DMS53 treated with DMSO at 0.1 percent for 48 hours (cell line): ENCODE data around the gene ALDH9A1.
"Not testable (repeated sequence)": the region's sequence is repeated elsewhere in the genome, so short reads cannot be mapped to it uniquely, and the experiment has no call there.

ENCODE experiments used
- DNase-seq: peaks from one replicate; lab custom pipeline; 2025; ENCODE audit not compliant: unreplicated experiment; lab: John Stamatoyannopoulos, UW

ALDH9A1 gene

DNA sequence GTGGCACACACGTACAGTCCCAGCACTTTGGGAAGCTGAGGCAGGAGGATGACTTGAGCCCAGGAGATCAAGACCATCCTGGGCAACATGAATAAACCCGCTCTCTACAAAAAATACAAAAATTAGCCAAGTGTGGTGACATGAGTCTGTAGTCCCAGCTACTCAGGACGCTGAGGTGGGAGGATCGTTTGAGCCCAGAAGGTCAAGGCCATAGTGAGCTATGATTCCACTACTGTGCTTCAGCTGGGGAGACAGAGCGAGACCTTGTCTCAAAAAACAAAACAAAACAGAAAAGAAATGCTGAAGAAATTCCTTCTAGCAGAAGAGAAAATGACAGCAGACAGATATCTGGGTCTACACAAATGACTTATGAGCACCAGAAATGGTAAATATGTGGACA, 10.3 kb downstream of the ALDH9A1 start:
- no peak for DNase-seq

DNA sequence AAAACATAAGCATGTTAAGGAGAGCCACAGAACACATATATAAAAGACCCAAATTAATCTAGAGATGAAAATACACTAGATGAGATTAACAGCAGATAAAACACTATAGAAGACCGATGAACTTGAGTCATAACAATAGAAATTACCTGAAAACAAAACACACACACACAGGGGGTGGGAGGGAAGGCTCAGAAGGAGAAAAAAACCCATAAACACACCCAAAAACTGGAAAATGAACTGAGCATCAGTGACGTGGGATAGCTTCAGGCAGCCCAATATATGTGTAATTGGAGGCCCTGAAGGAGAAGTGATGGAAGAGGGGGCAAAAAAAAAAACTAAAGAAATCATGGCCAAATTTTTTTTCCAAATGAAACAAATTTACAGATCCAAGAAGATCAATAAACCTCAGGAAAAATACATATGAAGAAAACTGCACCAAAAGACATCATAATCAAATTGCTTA, 11.4 kb downstream of the ALDH9A1 start:
- no peak for DNase-seq

DNA sequence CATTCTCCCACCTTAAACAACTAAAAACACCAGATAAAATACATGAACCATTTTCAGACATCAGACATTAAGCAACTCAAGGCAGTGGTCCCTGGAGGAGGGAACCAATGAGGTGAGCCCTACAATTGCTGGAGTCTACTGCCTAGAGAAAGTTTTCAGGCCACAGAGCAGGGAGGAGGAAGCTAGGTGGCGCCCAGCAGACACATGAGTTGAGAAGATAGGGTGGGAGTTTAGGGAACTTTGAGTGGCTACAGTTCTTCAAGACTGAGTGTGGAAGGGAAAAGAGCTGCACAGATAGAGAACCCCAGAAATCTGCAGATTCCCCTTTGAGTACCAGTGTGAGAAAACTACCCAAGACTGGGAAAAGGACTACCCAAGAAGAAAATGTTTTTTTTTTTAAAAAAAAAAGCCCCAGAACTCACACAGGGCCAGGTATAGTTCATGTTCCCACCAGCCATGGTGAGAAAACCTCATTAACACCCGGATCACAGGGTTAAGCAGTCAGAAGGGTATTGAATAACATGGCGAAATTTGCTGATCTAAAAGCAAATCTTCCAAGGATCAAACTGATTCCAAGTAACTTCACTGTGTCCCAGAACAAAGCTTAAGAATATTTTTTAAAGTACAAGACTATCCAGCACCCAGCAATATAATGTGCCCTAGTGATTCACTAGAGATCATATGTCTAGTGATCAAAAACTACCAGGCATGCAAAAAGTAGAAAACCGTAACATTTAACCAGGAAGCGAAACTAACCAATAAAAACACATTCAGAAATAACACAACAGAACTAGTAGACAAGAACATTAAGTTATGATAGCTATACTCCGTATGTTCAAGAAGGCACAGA, 12.0 kb downstream of the ALDH9A1 start:
- no peak for DNase-seq

DNA sequence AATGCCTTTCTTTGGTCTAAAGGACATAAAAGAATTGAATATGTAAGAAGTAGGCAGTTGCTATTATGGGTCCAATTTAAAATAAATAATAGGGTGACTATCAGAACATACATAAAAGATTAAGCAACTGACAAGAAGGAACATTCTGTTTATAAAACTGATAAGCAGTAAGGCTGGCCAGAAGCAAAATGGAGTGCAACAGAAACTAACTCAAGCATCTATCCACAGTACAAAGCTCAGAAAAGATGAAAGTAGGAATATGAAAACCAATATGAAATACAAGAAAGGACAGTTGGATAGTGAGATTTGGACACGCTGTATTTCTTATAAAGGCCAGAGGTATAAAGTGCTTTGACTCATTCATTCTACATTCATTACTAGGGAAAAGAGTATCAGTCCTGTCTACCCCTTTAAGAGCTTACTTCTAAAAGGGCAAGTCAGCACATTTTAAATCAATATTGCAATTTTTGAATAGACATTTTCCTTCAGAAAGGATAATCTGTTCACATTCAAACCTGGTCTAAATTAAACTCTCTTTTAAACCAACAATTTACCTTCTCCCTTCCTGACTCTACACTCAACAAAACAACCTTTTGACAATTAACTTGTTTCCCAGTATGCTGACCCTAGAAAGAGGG, 14.4 kb downstream of the ALDH9A1 start:
- DNase-seq: no peak

DNA sequence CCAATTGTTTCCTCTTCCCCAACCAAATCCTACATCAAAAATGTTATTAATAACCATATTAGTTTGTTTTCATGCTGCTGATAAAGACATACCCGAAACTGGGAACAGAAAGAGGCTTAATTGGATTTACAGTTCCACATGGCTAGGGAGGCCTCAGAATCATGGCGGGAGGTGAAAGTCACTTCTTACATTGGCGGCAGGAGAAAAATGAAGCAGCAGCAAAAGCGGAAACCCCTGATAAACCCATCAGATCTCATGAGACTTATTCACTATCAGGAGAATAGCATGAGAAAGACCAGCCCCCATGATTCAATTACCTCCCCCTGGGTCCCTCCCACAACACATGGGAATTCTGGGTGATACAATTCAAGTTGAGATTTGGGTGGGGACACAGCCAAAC, 17.6 kb downstream of the ALDH9A1 start:
- not testable (repeated sequence) for DNase-seq

DNA sequence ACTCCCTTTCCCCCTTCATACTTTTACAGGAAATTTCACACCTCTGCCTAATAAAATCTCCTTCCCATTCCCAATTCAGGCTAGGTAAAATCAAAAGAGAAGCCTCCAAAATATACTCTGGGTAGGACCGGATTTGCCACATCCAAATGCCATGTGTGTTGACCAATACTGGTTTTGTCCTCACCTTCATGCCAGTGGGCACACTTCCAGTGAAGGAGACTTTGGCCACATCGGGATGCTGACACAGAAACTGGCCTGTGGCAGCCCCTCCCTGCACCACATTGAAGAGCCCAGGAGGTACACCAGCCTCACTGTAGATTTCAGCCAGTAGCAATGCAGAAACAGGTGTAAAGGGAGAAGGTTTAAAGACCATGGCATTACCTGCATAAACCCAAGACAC, 18.1 kb downstream of the ALDH9A1 start:
- DNase-seq: no peak

DNA sequence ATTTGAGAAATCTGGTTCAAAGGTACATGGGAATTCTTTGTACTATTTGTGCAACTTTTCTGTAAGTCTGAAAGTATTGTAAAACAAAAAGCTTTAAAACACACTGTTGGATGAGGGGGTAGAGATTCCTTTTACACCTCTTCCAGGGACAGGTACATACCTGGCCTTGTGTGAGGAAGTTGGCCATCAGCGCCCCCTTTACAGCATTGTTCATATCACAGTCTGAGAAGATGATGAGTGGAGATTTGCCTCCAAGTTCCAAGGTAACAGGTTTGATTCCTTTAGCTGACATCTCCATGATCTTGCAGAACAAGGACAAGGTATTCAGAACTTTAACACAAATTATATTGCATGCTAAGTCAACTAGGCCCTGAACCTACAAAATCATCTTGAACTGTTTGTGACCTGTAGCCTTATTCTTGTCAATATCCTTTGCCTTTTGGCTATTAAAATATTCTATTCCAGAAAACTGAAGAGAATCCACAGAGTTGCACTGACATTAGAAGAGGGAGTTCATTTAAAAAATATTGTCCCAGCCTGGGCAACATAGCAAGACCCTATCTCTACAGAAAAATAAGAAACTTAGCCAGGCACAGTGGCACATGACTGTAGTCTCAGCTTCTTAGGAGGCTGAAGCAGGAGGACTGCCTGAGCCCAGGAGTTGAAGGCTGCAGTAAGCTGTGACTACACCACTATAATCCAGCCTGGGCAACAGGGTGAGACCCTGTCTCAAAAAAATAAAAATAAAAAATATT, 18.9 kb downstream of the ALDH9A1 start:
- no peak for DNase-seq

DNA sequence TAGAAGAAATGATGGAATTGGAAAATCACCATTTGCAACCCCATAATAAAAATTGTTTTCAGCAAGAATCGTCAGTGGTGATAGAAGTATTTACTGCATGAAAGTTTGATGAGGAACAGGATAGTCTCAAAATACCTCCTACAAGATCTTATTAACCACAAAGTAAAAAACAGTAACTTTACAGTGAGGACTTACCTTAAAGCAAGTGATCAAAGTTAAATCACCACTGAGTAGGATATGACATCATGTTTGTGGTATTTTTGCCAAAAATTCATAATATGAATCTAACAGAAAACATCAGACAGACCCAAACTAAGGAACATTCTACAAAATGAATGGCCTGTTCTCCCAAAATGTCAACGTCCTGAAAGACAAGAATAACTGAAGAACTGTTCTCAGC, 19.9 kb downstream of the ALDH9A1 start:
- DNase-seq: no peak

DNA sequence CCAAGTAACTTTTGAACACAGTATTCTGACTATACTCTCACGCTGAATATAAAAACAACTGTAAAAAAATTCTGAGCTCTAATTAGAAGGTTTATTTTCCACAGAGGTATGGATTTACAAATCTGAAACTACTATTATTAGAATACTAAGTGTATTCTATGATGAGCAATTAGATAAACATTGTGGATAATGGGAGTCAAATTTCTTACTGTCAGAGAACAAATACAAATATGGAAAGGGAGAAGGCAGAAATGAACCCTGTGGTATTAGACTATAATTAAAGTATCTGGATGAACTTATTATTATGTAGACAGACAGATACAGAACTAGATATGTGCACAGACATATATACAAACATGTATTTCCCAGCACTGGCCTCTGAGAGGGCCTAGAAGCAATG, 22.6 kb downstream of the ALDH9A1 start:
- DNase-seq: no peak

DNA sequence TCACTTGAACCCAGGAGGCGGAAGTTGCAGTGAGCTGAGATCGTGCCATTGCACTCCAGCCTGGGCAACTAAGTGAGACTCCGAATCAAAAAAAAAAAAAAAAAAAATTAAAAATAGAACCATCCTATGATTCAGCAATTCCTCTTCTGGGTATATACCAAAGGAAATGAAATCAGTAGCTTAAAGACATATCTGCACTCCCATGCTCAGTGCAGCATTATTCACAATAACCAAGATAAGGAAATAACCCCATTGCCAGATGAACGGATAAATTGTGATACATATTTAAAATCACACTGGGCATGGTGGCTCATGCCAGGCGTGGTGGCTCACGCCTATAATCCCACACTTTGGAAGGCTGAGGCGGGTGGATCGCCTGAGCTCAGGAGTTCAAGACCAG, 23.8 kb downstream of the ALDH9A1 start:
- no peak for DNase-seq

DNA sequence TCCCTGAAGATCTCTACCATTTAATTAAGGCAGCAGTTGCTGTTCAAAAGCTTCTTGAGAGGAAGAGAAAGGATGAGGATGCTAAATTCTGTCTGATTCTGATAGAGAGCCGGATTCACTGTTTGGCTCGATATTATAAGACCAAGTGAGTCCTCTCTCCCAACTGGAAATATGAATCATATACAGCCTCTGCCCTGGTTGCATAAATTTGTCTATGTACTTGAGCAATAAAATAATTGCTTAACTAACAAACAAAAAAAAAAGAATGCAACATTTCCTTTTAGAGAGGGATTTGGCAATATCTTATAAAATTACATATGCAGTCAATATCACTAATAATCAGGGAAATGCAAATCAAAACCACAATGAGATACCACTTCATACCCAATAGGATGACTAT, 26.8 kb downstream of the ALDH9A1 start:
- DNase-seq: no peak

DNA sequence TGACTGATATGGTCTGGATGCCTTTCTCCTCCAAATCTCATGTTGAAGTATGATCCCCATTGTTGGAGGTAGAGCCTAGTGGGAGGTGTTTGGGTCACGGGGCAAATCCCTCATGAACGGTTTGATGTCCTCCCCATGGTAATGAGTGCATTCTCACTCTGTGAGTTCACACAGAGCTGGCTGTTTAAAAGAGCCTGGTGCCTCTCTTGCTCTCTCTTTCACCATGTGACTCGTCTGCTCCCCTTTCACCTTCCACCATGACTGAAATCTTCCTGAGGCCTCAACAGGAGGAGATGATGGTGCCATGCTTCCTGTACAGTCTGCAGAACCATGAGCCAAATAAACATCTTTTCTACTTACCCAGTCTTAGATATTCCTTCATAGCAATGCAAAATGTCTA, 30.2 kb downstream of the ALDH9A1 start:
- no peak for DNase-seq

DNA sequence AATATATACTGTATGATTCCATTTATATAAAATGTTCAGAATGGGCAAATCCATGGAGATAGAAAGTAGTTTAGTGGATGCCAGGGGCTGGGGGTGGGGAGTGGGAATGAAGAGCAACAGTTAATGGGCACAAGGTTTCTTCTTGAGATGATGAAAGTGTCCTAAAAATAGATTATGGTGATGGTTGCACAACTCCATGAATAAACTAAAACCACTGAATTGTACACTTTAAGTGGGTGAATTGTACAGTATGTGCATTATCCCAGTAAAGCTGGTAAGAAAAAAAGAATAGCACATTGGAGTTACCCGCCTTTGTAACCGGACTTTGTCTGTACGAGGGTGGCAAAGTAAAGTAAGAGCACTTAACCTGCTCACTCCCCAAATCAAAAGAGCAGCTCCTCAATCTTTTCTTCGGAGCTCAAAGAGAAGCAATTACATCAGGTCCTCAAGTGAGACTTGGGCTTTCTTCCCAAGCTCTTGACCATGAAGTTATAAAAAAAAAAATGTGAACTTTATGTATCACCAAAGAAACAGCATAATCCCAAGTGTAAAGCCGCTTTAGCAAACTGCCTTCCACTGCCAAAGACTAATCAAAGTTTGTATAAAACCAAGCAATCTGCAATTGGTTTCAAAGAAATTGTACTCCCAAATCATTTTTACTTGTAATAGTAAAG, 32.1 kb downstream of the ALDH9A1 start:
- DNase-seq: no peak

DNA sequence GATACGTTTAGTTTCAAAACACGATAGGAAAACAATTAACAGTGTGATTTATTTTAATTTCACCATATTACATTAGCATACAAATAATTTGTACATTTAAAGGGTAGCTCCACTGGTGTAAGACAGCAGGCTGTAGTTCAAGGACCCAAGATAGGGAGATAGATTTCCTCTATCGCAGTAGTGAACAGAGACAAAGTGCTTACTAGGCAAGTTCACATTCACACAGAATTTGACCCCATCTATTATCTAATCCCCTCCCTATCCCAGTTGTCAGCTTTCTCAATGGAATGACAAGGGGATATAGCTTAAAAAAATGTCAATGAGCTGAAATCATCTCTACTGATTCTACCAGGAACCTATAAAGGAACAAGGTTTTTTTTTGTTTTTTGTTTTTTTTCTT, 36.2 kb downstream of the ALDH9A1 start:
- DNase-seq: no peak

DNA sequence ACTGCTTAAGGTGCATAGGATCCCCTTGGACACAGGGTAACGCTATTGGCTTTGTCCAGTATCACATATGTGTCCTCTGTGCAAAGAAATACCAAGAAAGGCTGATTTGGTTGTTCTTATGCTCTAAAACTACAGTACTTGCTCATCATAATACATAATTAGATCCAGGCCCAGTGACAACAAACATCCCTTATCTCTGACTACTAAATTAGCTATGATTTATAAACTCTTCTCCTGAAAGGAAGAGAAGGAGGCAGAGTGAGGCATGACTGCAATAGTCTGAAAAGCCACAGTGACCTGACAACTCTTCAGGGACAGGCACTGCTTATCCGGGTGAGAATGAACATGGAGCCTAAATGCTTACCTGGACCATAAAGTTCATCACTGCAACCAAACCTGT, 36.7 kb downstream of the ALDH9A1 start:
- DNase-seq: no peak

DNA sequence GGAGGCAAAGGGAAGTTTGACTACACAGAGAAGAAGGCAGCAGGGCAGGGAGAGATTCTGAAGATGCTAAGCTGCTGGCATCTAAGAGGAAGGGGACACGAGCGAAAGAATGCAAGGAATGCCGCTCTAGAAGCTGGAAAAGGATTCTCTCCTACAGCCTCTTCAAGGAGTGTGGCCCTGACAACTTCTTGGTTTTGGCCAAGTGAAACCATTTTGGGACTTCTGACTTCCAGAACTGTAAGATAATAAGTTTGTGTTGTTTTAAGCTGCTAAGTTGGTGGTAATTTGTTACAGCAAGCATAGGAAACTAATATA, 38.8 kb downstream of the ALDH9A1 start:
- no peak for DNase-seq

DNA sequence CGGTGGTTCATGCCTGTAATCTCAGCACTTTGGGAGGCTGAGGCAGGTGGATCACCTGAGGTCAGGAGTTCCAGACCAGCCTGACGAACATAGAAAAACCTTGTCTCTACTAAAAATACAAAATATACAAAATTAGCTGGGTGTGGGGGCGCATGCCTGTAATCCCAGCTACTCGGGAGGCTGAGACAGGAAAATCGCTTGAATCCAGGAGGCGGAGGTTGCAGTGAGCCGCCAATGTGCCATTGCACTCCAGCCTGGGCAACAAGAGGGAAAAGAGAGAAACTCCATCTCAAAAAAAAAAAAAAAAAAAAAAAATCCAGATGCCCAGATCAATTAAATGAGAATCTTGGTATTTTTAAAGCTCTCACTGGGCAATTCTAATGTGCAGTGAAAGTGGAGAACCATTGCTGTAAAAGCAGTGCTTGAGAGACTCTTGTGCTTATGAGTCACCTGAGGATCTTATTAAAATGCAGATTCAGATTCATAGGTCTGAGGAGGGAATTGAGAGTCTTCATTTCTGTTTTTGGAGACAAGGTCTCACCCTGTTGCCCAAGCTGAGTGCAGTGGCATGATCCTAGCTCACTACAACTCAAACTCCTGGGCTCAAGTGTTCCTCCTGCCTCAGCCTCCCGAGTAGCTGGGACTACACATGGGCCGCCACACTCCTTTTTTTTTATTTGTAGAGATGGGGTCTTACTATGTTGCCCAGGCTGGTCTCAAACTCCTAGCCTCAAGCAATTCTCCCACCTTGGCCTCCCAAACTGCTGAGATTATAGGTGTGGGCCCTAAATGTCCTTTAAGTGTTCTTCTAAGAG, 39.4 kb downstream of the ALDH9A1 start:
- not testable (repeated sequence) for DNase-seq

DNA sequence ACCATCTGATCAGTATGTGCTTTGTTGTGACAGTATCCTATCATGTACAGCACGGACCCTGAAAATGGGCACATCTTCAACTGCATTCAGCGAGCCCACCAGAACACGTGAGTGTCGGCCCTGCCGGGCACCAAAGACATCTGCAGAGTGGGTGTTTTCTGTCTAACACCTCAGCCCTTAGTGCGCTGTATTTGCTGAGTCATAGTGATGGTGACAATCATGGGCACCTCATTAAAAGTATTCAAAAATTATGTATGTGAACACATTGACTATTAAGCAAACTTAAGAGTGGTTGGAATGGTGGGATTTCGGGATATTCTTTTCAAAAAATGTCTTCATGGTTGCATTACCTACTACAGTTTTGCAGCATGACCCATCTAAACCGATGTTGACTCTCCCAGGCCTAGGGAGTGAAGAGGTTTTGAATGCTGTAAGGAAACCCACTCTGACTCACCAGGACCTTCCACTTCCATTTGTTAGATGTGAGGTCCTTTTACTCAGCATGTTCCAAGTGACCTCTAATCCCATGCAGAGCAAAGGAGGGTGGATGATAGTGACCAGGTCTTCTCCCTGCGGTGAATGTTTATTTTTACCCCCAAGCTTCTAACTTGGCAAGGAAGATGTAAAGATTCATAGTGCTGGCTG, 47.3 kb downstream of the ALDH9A1 start:
- no peak for DNase-seq

DNA sequence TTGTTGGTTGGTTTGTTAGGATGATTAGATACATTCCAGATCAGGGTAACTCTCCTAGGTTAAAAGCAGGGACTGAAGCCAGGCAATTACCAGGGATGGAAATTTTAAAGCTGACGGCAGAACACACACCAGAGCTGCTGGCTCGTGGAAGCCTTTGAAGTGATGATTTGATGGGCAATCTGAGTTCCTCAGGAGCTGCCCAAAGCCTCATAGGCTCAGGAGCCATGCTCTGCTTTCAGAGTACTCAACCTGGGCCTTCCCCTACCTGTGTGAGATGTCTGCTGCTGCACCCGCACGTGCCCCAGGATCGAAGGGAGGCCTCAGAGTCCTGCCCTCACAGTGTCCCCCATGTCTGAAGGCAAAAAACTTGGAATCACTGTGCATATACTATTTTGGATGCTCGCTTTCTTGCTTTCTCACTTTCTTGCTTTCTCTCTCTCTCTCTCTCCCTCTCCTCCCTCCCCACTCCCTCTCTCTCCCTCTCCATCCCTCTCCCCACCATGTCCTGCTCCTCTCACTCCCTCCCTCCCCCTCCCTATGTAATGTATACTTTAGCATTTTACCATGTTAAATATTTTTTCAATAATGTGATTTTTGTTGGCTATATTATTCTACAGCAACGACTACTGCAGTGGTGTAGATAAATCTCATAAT, 49.3 kb downstream of the ALDH9A1 start:
- DNase-seq: no peak

DNA sequence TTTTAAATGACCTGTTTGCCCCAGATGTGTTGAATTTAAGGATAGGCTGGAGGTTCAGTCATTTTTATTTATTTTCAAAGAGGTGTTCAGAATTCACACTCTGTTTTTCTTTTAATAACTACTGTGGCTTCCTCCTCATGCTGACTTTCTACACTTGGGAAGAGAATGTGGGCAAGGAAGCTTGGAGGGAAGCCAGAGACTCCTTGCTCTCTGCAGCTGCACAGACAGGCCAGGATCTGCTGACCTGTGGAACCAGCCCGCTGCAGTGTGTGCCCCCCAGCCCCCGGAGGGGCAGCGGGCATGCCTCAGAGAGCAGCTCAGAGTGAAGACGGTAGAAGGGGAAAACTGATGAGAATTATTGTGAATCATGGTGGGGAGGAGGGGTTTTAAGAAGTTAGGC, 50.4 kb downstream of the ALDH9A1 start:
- DNase-seq: no peak
